SK-N-MC (cell line): ENCODE data around the gene EXOC3L4.

Source experiments
- EZH2 ChIP-seq: fragments of 200-600 bp; sonication (generic); IDR thresholded peaks from one replicate; pipeline ENCODE4 v1.6.1; 2017; ENCODE audit warnings: antibody characterized with exemption
- FOXP2 ChIP-seq: optimal IDR thresholded peaks from 2 replicates; pipeline ENCODE3; 2011; ENCODE audit warnings: mild to moderate bottlenecking, moderate library complexity; ENCODE audit not compliant: insufficient read depth; ENCODE audit errors: extremely low read length, control extremely low read depth
- POLR2AphosphoS5 ChIP-seq: IDR thresholded peaks from 2 replicates; pipeline ENCODE4 v1.6.1; 2012; ENCODE audit warnings: mild to moderate bottlenecking, low read depth, low read length, borderline replicate concordance

GRCh38 chr14:103068351-103069073 is 26.0 kb upstream of the EXOC3L4 start:
- TF ChIP-seq EZH2 (no peak), POLR2AphosphoS5 (no peak), FOXP2 (no peak)
